Breast epithelium (tissue), 4 donors: ENCODE measurements around the gene KLRD1. TPM values are rescaled to one million over a fixed set of nuclear protein-coding genes. Genes with fewer than 3 reads are reported as not detected.

Source experiments
- DNase-seq, 2 donors: peaks; one replicate each; pipeline ENCODE4 v3.0.0-alpha.2; 2019; ENCODE audit warnings: low spot score in 2 of 2
- H3K27ac ChIP-seq, 2 donors: fragments of 200-600 bp; sonication (generic) in 1 of 2; one replicate each; pipeline ENCODE4 v1.5.1; 2016 to 2019; ENCODE audit warnings: mild to moderate bottlenecking in 1 of 2
- H3K27me3 ChIP-seq, 2 donors: fragments of 200-600 bp; sonication (generic) in 1 of 2; one replicate each; pipeline versions ENCODE4 v1.5.1 to v1.6.0; 2017 to 2019; ENCODE audit warnings: control low read depth in 1 of 2, mild to moderate bottlenecking in 1 of 2
- H3K36me3 ChIP-seq: fragments of 200-600 bp; one replicate; pipeline ENCODE4 v1.5.1; 2019
- H3K4me1 ChIP-seq, 2 donors: fragments of 200-600 bp; sonication (generic); one replicate each; pipeline ENCODE4 v1.5.1; 2016 to 2019; ENCODE audit warnings: control low read depth in 1 of 2
- H3K4me3 ChIP-seq, 3 donors: fragments of 200-600 bp; sonication (generic); 1 replicate in 2 of 3; 2 replicates in 1 of 3; pipeline ENCODE4 v1.5.1; 2016 to 2019; ENCODE audit warnings: mild to moderate bottlenecking in 3 of 3, moderate library complexity in 2 of 3
- H3K9me3 ChIP-seq, 2 donors: fragments of 200-600 bp; sonication (generic) in 1 of 2; one replicate each; pipeline ENCODE4 v1.5.1; 2016 to 2019; ENCODE audit warnings: control low read depth in 1 of 2
- POLR2A ChIP-seq: fragments of 450-650 bp; IDR thresholded peaks from one replicate; pipeline ENCODE4 v1.6.1; 2016; ENCODE audit warnings: antibody characterized with exemption, mild to moderate bottlenecking, moderate library complexity
- POLR2AphosphoS5 ChIP-seq, 3 donors: sonication (generic); formaldehyde crosslinking; IDR thresholded peaks; one replicate each; pipeline ENCODE4 v1.6.1; 2017; ENCODE audit warnings: antibody characterized with exemption in 3 of 3
- intact Hi-C: fragments of 100-400 bp; cut with DNase I; formaldehyde crosslinking; loops from one replicate; pipeline ENCODE4 v1.15.1; 2023; ENCODE audit warnings: low total_unique reads
- total RNA-seq, 3 donors: library from RNA; depleted of rRNA; stranded (reverse); fragments of >200 nt; gene quantifications; one replicate each; pipeline ENCODE4 v1.1.0, GENCODE V29; 2016
- TF ChIP-seq, protein P1 (sequence below), 3 donors: fragments of 450-650 bp; IDR thresholded peaks; one replicate each; pipeline ENCODE4 v1.5.1; 2016 to 2017; ENCODE audit warnings: antibody characterized with exemption in 3 of 3, mild to moderate bottlenecking in 3 of 3, moderate library complexity in 3 of 3

KLRD1 gene, protein sequence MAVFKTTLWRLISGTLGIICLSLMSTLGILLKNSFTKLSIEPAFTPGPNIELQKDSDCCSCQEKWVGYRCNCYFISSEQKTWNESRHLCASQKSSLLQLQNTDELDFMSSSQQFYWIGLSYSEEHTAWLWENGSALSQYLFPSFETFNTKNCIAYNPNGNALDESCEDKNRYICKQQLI
- 1 to 10 TPM in 2 of 3 donors, under 1 TPM in 1; 0.96 to 2.5 (median 2.3) TPM for total RNA-seq

GRCh38 chr12:10307630-10308029 is at the start of gene KLRD1:
TSS of gene KLRD1 (plus strand) at chr12:10307870. CDS start at chr12:10308078, 208 bp downstream.
- H3K36me3 ChIP-seq, result no peaks in the 10 kb centered on the region
- H3K27me3 ChIP-seq, result no peaks in the 10 kb centered on the region
- no peaks in the 10 kb centered on the region for H3K9me3 ChIP-seq
- no peak within 1 kb of the TSS for H3K27ac ChIP-seq
- no peak within 1 kb of the TSS for H3K4me3 ChIP-seq
- DNase-seq, result no peak
- no peak for TF ChIP-seq POLR2AphosphoS5 (IDR thresholded peaks at IDR 0.05)
- TF ChIP-seq, protein P1, sequence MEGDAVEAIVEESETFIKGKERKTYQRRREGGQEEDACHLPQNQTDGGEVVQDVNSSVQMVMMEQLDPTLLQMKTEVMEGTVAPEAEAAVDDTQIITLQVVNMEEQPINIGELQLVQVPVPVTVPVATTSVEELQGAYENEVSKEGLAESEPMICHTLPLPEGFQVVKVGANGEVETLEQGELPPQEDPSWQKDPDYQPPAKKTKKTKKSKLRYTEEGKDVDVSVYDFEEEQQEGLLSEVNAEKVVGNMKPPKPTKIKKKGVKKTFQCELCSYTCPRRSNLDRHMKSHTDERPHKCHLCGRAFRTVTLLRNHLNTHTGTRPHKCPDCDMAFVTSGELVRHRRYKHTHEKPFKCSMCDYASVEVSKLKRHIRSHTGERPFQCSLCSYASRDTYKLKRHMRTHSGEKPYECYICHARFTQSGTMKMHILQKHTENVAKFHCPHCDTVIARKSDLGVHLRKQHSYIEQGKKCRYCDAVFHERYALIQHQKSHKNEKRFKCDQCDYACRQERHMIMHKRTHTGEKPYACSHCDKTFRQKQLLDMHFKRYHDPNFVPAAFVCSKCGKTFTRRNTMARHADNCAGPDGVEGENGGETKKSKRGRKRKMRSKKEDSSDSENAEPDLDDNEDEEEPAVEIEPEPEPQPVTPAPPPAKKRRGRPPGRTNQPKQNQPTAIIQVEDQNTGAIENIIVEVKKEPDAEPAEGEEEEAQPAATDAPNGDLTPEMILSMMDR (IDR thresholded peaks at IDR 0.05), result no peak
- TF ChIP-seq POLR2A, result no peak
- intact Hi-C loops, result no loop called here
- no peaks in the 10 kb centered on the region for H3K4me1 ChIP-seq

DNA sequence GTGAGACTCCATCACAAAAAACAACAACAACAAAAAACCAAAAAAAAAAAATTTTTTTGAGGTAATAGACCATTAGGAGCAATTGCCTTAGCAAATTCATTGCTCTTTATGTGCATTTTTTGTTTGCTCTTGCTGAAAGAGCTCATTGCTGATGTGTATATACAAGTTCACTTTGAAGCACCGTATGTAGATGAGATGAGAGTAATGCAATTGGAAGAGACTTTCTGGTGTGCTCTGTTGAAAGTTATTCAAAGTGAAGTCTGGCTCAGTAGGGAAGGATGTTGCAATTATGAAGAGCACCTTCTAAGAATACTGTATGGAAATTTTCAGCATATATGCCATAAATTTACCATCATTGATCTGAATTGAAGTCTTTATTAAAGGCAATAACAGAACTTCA is 46.7 kb upstream of the KLRD1 start:
- H3K36me3 ChIP-seq, result no peaks in the 10 kb centered on the region
- DNase-seq, result no peak
- H3K27me3 ChIP-seq, result no peaks in the 10 kb centered on the region
- intact Hi-C loops, result no loop called here
- H3K4me3 ChIP-seq, result no peak overlapping the region
- TF ChIP-seq POLR2A (no peak), POLR2AphosphoS5 (IDR thresholded peaks at IDR 0.05) (no peak)
- TF ChIP-seq, protein P1 (IDR thresholded peaks at IDR 0.05), result no peak
- H3K9me3 ChIP-seq, result peaks cover 0 to 4% of the 10 kb centered on the region in 2 donors
- no peak overlapping the region for H3K27ac ChIP-seq
- no peaks in the 10 kb centered on the region for H3K4me1 ChIP-seq

GRCh38 chr12:10268037-10268436 is 39.6 kb upstream of the KLRD1 start:
- TF ChIP-seq, protein P1 (IDR thresholded peaks at IDR 0.05), result no peak
- no peak for TF ChIP-seq POLR2A
- TF ChIP-seq POLR2AphosphoS5 (IDR thresholded peaks at IDR 0.05), result no peak
- Histone ChIP-seq H3K27me3 (no peaks in the 10 kb centered on the region), H3K9me3 (no peaks in the 10 kb centered on the region), H3K36me3 (no peaks in the 10 kb centered on the region), H3K4me3 (no peak overlapping the region), H3K4me1 (no peaks in the 10 kb centered on the region), H3K27ac (no peak overlapping the region)
- intact Hi-C loops, result no loop called here
- DNase-seq, result no peak

DNA sequence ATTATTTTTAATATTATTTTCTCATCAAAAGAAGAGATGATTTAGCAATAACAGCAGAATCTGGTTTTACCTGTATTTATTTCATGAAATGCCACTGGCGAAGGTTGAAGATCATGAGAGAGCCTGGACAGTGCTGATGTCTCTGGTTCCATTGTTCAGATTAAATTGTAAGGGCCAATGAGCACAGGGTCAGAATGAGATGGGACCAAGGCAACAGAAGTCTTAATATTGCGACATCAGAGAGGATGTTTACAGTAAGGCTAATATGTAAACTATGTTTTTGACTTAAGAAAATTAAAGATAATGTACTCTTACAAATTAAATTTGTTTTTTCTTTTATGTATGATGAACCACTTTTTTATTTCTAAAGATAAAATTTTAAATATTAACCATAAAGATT is 35.2 kb upstream of the KLRD1 start:
- Histone ChIP-seq H3K4me3 (no peak overlapping the region), H3K4me1 (no peaks in the 10 kb centered on the region), H3K9me3 (no peaks in the 10 kb centered on the region), H3K27me3 (no peaks in the 10 kb centered on the region), H3K36me3 (no peaks in the 10 kb centered on the region), H3K27ac (no peak overlapping the region)
- intact Hi-C loops, result no loop called here
- no peak for DNase-seq
- TF ChIP-seq POLR2A (no peak), POLR2AphosphoS5 (IDR thresholded peaks at IDR 0.05) (no peak)
- TF ChIP-seq, protein P1 (IDR thresholded peaks at IDR 0.05), result no peak

- H3K27ac ChIP-seq, result no peak overlapping the region
- H3K9me3 ChIP-seq, result no peaks in the 10 kb centered on the region
- intact Hi-C loops, result no loop called here
- TF ChIP-seq, protein P1 (IDR thresholded peaks at IDR 0.05), result no peak
- no peak for TF ChIP-seq POLR2A
- TF ChIP-seq POLR2AphosphoS5 (IDR thresholded peaks at IDR 0.05), result no peak
- DNase-seq, result no peak
- H3K27me3 ChIP-seq, result no peaks in the 10 kb centered on the region
- no peaks in the 10 kb centered on the region for H3K4me1 ChIP-seq
- no peak overlapping the region for H3K4me3 ChIP-seq
- H3K36me3 ChIP-seq, result no peaks in the 10 kb centered on the region
Observed at GRCh38 chr12:10276774-10277173, 30.9 kb upstream of the KLRD1 start.
